HG03520 (cell line): ENCODE data around the gene PXDN.

Source experiments
- ATAC-seq: cut with Tn5 transposase; IDR thresholded peaks from one replicate; pipeline ENCODE4 v1.9.1; 2021; ENCODE audit warnings: mild to moderate bottlenecking, moderate library complexity; ENCODE audit not compliant: unreplicated experiment

PXDN gene

GRCh38 chr2:1653956-1654695 is 90.2 kb downstream of the PXDN start:
- ATAC-seq: no peak

DNA sequence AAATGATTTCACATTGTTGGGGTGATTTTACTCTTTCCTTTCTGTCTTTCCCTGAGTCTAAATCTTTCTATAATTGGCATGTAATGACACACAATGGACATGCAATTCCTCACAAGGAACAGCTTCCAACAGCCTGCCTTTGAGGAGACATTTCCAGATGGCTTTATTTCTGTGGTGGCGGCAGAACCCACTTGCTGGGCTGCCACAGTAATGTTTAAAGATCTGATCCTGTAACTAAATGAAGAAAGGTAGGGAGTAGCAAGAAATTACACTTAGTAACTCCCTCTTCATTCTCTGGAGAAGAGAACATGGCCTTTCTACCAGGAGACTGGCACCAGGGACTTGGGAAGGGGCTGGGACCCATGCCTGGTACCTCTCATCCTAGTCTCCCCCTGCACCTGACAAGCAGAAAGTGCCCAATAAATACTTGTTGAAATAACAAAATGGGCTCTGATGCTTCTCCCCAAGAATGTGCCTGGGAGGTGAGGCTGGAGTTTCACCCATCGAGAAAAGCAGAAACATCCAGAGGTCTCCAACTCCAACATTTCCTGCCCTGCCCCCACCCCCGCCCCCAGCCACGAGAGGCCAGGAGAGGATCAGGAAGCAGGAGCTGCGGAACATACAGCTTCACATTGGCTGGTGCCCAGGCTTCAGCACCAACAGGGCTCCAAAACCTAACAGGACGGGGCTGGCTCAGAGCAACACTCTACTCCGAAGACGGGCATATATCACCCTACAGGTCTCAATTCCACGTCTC is 92.1 kb downstream of the PXDN start:
- ATAC-seq: no peak

- ATAC-seq: no peak
These were observed 92.9 kb downstream of the PXDN start for GRCh38 chr2:1651121-1652033.

DNA sequence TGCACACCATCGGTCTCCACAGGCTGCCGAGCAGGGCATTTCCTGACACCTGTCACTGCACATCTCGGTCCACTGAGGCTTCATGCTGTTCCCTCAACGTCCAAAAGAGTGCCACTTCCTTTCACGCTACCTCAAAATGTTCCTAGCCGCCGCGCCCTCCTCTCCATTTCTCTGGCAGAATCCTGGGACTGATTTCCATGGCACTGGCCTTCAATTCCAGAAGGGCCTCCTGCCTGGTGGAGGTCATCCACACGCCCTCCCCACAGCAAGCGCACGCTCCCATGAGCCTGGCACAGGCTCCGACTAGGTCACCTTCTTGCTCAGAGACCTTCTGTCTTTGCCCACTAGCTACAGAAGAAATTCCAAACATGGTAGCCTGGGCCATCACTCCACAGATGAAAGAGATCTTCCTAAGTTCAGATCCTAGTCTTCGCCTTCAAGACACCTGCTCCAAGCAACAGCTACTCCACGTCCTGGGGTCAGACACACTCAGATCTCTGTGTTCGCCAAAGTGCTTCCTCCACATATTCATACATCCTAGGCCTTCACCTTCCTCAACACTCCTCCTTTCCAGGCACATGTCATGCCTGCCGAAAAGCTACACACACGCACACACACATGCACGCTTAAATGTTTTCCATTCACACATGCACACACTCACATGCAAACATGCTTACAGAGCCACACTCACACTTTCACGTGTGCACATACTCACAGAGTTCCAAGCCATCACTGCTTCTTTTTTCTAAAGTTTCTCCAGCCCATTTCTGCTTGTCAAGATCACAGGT is 94.0 kb downstream of the PXDN start:
- no peak for ATAC-seq

GRCh38 chr2:1649103-1650084 is 94.9 kb downstream of the PXDN start:
- ATAC-seq: no peak

- no peak for ATAC-seq
These were observed 95.8 kb downstream of the PXDN start for GRCh38 chr2:1648241-1649102.

GRCh38 chr2:1647417-1648240 is 96.7 kb downstream of the PXDN start:
- ATAC-seq: no peak

GRCh38 chr2:1645761-1646476 is 98.4 kb downstream of the PXDN start:
- no peak for ATAC-seq

DNA sequence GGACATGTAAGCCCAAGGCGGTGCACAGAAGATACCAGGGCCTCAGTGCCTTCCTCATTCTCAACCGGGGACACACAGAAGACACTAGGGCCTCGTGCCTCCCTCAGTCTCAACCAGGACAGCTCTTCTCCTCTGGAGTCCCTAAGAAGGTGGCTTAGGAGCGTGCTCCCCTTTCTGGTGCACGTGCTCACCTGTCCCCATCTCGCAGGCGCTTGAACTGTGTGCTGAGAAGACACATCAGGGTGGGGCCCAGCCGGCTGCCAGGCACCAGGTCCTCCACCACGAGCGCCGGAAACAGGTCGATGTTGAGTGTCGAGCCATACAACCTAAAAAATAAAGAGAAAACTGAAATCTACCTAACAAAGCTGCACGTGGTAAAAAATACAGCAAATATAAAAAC is 99.9 kb downstream of the PXDN start:
- no peak for ATAC-seq

GRCh38 chr2:1642993-1643619 is 101.2 kb downstream of the PXDN start:
- ATAC-seq: no peak

DNA sequence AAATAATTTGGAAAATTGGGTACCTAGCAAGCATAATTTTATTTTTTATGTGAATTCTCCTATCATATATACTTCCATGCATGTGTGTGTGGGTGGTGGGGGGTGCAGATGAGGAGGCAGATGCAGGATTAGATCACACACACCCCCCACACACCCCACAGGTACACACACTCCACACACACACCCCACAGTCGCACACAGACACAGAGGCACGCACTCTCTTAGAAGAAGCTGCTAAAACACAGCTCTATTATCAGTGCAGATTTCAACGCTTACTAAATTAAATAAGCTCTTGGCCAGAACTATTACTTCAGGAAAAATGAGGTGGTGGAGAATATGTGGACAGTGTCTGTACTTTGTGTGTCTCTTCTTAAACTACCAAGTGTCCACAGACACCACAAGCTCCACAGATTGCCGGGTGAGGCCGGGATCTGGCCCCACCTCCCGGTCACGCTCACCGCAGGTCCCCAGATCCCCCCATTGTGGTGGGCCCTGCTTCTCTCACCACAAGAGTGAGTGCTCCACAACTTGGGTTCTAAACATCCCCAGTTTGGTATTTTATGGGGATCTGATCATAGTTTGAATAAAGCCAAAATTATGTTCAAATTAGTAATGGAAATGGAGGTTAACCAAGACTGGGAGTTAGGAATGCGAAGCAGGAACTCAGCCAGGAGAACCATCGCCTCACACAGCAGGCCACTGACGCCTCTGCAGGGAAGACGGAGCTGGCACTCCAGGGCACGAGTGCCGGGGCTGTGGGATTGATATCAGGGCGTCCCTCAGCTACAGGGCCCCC is 102.1 kb downstream of the PXDN start:
- ATAC-seq: no peak

DNA sequence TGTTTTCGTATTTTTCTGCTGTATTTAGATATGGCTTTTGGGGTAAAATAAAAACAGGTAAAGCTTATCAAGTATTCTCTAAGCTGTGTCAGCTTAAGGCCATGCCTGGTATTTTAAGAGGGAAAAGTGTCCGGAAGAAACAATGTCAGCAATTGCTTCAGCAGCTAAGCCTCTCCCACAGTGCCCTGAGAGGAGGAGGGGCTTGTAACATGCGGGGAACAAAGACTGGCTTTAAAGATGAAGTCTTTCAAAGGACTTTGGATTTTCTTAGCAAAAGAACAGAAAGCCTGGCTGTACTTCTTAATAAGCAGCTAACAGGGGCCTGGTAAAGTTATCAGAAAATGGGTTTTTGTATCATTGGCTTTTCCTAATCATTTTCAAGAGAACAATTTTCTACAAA is 102.8 kb downstream of the PXDN start:
- ATAC-seq: no peak

DNA sequence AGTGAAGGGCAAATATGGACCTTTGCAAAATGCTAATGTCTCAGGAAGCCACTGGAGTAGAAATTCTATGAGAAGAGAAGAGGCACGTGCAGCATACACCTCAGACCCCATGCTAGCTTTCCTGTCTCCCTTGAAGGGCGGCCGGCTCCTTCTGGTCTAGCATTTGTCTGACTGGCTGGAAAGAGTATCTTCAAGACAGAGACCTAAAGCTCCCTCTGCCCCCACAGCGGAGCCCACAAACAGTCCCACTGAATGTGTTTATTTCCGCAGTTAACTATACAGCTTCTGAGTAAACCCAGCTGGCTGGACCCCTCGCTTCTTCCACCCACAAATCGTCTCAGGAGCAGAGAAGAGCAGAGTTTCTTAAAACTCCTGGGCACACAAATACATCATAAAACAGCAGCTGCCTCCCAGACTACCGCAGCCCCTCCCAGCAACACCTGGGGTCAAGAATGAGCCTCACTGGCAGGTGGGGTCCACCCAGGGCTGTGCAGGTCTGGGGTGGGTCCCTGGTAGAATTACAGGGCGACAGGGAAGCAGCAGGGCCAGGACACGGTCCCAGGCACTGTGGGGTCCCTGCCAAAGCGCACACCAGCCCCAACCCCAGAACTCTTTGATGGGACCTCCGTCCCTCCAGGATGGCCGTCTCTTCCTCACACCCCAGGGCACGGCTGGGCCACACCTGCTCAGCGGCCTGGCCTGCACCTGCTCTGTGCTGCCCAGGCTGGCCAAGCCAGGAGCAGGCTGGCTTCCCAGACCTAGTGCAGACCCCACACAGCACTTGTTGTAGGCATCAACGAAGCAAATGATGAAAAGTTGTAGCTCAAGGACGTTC is 103.8 kb downstream of the PXDN start:
- no peak for ATAC-seq

- ATAC-seq: no peak
These were observed 105.0 kb downstream of the PXDN start for GRCh38 chr2:1639086-1639858.
